HepG2 (cell line): ENCODE measurements around the gene OTOP3. TPM values are rescaled to one million over a fixed set of nuclear protein-coding genes. Genes with fewer than 3 reads are reported as not detected.
A peak's percentile ranks its signal among the peaks of the same experiment; 100 is the strongest.

Experiments
- HNRNPK ChIP-seq: fragments of 200-400 bp; formaldehyde crosslinking; IDR thresholded peaks from 2 replicates; pipeline ENCODE4 v1.6.1; 2018; ENCODE audit warnings: low read length, low read depth, moderate library complexity, mild to moderate bottlenecking; ENCODE audit not compliant: poor library complexity, severe bottlenecking
- KLF15 ChIP-seq: sonication (generic); formaldehyde crosslinking; IDR thresholded peaks from 2 replicates; pipeline ENCODE4 v1.8.1; 2023; ENCODE audit warnings: borderline replicate concordance, mild to moderate bottlenecking, inconsistent platforms, missing genetic modification reagents, mixed read lengths
- MYNN ChIP-seq: sonication (generic); formaldehyde crosslinking; IDR thresholded peaks from 2 replicates; pipeline ENCODE4 v1.4.0; 2020; ENCODE audit warnings: mild to moderate bottlenecking, low read depth, missing genetic modification reagents
- TEAD3 ChIP-seq: optimal IDR thresholded peaks from 2 replicates; pipeline ENCODE3; 2016; ENCODE audit warnings: borderline replicate concordance
- ZNF101 ChIP-seq: sonication (generic); formaldehyde crosslinking; IDR thresholded peaks from 2 replicates; pipeline ENCODE4 v1.4.0; 2020; ENCODE audit warnings: mild to moderate bottlenecking, low read depth, missing genetic modification reagents, borderline replicate concordance
- ZNF160 ChIP-seq: sonication (generic); formaldehyde crosslinking; IDR thresholded peaks from 2 replicates; pipeline ENCODE4 v1.8.0; 2022; ENCODE audit warnings: mild to moderate bottlenecking, inconsistent platforms, missing genetic modification reagents
- ZNF672 ChIP-seq: sonication (generic); formaldehyde crosslinking; IDR thresholded peaks from 2 replicates; pipeline ENCODE4 v1.8.1; 2022; ENCODE audit warnings: missing genetic modification reagents
- ZNF782 ChIP-seq: sonication (generic); formaldehyde crosslinking; IDR thresholded peaks from 2 replicates; pipeline ENCODE4 v1.4.0; 2020; ENCODE audit warnings: missing genetic modification reagents, mild to moderate bottlenecking, borderline replicate concordance
- polyA plus RNA-seq, 8 experiments: library from polyadenylated mRNA; depleted of rRNA in 3 of 8; stranded (reverse) in 7 of 8; unstranded in 1 of 8; fragments of >200 nt; fragmentation: Illumina TruSeq in 4 of 8; extraction: Trizol in 4 of 8; gene quantifications; 2 replicates each; pipeline versions ENCODE4 v1.2.1 to v1.2.3, GENCODE V29; 2011 to 2016; ENCODE audit warnings: low read depth in 4 of 8, missing spikeins in 1 of 8, mixed read lengths in 1 of 8; ENCODE audit not compliant: insufficient read depth in 1 of 8
- total RNA-seq, 5 experiments: library from RNA; depleted of rRNA; stranded (reverse); fragments of >200 nt; fragmentation: Illumina TruSeq; extraction: Trizol; gene quantifications; 2 replicates each; pipeline ENCODE4 v1.2.3, GENCODE V29; 2016; ENCODE audit warnings: low read depth in 1 of 5
- TF ChIP-seq, protein P1 (sequence below): sonication (generic); formaldehyde crosslinking; IDR thresholded peaks from 2 replicates; pipeline ENCODE4 v1.5.0; 2020; ENCODE audit warnings: mild to moderate bottlenecking, missing genetic modification reagents, borderline replicate concordance
- TF ChIP-seq, protein P2 (sequence below): fragments of 450-650 bp; IDR thresholded peaks from 2 replicates; pipeline ENCODE4 v1.6.1; 2016
- TF ChIP-seq, protein P3 (sequence below): IDR thresholded peaks from 2 replicates; pipeline ENCODE4 v1.6.1; 2016; ENCODE audit warnings: low read depth
- TF ChIP-seq, protein P4 (sequence below): sonication (generic); formaldehyde crosslinking; IDR thresholded peaks from 2 replicates; pipeline ENCODE4 v1.8.1; 2022; ENCODE audit warnings: mild to moderate bottlenecking, missing genetic modification reagents
- TF ChIP-seq, protein P5 (sequence below): sonication (generic); formaldehyde crosslinking; conservative IDR thresholded peaks from 2 replicates; pipeline ENCODE4 v1.4.0; 2020; ENCODE audit warnings: missing genetic modification reagents
- TF ChIP-seq, protein P6 (sequence below): sonication (generic); formaldehyde crosslinking; IDR thresholded peaks from 2 replicates; pipeline ENCODE4 v1.5.1; 2020; ENCODE audit warnings: mild to moderate bottlenecking, moderate library complexity, missing genetic modification reagents

OTOP3 gene
- total and polyA plus RNA-seq, 2 of the 13 experiments (the other 11 are each of a cell fraction or from before 2014, with no cell fraction given), result not detected

DNA sequence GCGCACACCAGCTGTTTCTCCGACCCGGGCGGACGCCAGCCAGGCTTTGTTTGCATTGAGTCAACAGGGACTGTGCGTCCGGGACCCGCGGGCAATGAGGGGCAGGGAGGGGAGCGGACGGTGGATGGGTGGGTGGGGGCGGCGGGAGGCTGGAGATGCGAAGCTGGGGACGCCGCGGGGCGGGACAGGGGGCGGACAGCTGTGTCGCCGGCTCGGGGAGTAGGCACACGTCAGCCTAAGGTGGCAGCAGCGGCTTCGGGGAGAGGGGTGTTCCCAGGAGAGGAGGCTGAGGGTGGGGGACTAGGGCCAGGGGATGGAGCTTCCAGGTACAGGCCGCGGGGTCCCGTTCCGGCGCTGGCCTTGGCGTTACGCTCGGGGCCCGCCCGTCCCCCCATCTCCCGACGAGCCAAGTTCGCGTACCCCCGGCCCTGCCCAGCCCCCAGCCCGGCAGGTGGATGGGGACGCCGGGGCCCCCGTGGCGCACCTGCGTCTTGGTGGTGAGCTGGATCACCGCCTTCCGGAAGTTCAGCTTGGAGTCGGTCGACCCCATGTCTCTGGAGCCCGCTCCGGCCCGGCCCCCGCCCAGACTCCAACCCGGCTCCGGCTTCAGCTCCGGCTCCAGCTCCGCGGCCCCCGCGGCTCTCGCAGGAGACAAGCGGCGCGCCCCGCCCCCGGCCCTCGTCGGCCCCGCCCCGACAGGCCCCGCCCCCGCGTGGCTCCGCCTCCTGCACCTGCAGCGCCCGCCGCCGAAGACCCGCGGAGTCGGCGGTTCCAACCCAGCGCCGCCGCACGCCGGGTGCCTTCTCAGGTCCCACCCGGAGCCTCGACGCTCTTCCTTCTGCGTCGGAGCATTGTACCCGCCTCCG is 36.6 kb downstream of the OTOP3 start, which contains the start of gene HID1 (continued):
- TF ChIP-seq, protein P1, sequence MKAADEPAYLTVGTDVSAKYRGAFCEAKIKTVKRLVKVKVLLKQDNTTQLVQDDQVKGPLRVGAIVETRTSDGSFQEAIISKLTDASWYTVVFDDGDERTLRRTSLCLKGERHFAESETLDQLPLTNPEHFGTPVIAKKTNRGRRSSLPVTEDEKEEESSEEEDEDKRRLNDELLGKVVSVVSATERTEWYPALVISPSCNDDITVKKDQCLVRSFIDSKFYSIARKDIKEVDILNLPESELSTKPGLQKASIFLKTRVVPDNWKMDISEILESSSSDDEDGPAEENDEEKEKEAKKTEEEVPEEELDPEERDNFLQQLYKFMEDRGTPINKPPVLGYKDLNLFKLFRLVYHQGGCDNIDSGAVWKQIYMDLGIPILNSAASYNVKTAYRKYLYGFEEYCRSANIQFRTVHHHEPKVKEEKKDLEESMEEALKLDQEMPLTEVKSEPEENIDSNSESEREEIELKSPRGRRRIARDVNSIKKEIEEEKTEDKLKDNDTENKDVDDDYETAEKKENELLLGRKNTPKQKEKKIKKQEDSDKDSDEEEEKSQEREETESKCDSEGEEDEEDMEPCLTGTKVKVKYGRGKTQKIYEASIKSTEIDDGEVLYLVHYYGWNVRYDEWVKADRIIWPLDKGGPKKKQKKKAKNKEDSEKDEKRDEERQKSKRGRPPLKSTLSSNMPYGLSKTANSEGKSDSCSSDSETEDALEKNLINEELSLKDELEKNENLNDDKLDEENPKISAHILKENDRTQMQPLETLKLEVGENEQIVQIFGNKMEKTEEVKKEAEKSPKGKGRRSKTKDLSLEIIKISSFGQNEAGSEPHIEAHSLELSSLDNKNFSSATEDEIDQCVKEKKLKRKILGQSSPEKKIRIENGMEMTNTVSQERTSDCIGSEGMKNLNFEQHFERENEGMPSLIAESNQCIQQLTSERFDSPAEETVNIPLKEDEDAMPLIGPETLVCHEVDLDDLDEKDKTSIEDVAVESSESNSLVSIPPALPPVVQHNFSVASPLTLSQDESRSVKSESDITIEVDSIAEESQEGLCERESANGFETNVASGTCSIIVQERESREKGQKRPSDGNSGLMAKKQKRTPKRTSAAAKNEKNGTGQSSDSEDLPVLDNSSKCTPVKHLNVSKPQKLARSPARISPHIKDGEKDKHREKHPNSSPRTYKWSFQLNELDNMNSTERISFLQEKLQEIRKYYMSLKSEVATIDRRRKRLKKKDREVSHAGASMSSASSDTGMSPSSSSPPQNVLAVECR, result peak; percentile 79
- no peak for TF ChIP-seq ZNF672 (CRISPR knock-in tag)
- TF ChIP-seq, protein P2, sequence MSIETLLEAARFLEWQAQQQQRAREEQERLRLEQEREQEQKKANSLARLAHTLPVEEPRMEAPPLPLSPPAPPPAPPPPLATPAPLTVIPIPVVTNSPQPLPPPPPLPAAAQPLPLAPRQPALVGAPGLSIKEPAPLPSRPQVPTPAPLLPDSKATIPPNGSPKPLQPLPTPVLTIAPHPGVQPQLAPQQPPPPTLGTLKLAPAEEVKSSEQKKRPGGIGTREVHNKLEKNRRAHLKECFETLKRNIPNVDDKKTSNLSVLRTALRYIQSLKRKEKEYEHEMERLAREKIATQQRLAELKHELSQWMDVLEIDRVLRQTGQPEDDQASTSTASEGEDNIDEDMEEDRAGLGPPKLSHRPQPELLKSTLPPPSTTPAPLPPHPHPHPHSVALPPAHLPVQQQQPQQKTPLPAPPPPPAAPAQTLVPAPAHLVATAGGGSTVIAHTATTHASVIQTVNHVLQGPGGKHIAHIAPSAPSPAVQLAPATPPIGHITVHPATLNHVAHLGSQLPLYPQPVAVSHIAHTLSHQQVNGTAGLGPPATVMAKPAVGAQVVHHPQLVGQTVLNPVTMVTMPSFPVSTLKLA, result no peak
- 0 out of 2 replicates have a peak, but pooled peaks have one; percentile 15 for TF ChIP-seq ZNF160
- TF ChIP-seq, protein P3, sequence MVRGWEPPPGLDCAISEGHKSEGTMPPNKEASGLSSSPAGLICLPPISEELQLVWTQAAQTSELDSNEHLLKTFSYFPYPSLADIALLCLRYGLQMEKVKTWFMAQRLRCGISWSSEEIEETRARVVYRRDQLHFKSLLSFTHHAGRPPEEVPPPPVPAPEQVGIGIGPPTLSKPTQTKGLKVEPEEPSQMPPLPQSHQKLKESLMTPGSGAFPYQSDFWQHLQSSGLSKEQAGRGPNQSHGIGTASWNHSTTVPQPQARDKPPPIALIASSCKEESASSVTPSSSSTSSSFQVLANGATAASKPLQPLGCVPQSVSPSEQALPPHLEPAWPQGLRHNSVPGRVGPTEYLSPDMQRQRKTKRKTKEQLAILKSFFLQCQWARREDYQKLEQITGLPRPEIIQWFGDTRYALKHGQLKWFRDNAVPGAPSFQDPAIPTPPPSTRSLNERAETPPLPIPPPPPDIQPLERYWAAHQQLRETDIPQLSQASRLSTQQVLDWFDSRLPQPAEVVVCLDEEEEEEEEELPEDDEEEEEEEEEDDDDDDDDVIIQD (CRISPR knock-in tag), result no peak
- TF ChIP-seq, protein P4, sequence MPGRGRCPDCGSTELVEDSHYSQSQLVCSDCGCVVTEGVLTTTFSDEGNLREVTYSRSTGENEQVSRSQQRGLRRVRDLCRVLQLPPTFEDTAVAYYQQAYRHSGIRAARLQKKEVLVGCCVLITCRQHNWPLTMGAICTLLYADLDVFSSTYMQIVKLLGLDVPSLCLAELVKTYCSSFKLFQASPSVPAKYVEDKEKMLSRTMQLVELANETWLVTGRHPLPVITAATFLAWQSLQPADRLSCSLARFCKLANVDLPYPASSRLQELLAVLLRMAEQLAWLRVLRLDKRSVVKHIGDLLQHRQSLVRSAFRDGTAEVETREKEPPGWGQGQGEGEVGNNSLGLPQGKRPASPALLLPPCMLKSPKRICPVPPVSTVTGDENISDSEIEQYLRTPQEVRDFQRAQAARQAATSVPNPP, result no peak
- TF ChIP-seq TEAD3, result peak; percentile 35
- TF ChIP-seq MYNN (CRISPR knock-in tag), result no peak
- TF ChIP-seq, protein P5, sequence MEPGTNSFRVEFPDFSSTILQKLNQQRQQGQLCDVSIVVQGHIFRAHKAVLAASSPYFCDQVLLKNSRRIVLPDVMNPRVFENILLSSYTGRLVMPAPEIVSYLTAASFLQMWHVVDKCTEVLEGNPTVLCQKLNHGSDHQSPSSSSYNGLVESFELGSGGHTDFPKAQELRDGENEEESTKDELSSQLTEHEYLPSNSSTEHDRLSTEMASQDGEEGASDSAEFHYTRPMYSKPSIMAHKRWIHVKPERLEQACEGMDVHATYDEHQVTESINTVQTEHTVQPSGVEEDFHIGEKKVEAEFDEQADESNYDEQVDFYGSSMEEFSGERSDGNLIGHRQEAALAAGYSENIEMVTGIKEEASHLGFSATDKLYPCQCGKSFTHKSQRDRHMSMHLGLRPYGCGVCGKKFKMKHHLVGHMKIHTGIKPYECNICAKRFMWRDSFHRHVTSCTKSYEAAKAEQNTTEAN, result no peak
- no peak for TF ChIP-seq KLF15 (CRISPR knock-in tag)
- TF ChIP-seq, protein P6, sequence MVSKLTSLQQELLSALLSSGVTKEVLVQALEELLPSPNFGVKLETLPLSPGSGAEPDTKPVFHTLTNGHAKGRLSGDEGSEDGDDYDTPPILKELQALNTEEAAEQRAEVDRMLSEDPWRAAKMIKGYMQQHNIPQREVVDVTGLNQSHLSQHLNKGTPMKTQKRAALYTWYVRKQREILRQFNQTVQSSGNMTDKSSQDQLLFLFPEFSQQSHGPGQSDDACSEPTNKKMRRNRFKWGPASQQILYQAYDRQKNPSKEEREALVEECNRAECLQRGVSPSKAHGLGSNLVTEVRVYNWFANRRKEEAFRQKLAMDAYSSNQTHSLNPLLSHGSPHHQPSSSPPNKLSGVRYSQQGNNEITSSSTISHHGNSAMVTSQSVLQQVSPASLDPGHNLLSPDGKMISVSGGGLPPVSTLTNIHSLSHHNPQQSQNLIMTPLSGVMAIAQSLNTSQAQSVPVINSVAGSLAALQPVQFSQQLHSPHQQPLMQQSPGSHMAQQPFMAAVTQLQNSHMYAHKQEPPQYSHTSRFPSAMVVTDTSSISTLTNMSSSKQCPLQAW, result no peak; the same call in 1 of the 2 replicates
- TF ChIP-seq ZNF782, result no peak
- TF ChIP-seq HNRNPK, result peak; percentile 85
- TF ChIP-seq ZNF101, result no peak
